ENCODE data around the gene PLEKHA1.

PLEKHA1 gene

DNA sequence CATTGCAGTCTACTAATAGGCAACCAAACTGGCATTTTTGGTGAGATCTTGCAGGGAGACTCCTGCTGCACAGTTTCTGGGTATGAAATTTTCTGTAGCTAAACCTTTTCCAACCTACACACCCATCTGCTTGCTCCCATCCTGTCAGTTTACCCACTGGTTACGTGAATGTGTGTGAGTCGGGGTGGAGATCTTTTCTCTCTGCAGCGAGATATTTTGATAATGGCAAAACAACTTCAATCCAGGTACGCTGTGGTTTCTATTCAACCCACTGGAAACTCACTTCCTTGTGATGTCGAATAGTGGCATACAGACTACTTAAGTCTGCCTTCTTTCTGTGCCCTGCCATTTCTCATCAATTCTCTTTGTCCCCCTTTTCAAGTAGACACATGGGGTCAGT lies 4.5 kb downstream of the PLEKHA1 start:
- no peak overlapping the region for H2AFZ ChIP-seq (ENCODE audit: low read depth, low read length)
- peaks cover 38% of the 10 kb centered on the region for H3K27me3 ChIP-seq (ENCODE audit: low read depth, low read length)
- H3K4me3 ChIP-seq (ENCODE audit: low read length) = no peak overlapping the region
- TF ChIP-seq EZH2phosphoT487 (IDR thresholded peaks at IDR 0.05; ENCODE audit: low read depth) = no peak
- TF ChIP-seq, protein P1, sequence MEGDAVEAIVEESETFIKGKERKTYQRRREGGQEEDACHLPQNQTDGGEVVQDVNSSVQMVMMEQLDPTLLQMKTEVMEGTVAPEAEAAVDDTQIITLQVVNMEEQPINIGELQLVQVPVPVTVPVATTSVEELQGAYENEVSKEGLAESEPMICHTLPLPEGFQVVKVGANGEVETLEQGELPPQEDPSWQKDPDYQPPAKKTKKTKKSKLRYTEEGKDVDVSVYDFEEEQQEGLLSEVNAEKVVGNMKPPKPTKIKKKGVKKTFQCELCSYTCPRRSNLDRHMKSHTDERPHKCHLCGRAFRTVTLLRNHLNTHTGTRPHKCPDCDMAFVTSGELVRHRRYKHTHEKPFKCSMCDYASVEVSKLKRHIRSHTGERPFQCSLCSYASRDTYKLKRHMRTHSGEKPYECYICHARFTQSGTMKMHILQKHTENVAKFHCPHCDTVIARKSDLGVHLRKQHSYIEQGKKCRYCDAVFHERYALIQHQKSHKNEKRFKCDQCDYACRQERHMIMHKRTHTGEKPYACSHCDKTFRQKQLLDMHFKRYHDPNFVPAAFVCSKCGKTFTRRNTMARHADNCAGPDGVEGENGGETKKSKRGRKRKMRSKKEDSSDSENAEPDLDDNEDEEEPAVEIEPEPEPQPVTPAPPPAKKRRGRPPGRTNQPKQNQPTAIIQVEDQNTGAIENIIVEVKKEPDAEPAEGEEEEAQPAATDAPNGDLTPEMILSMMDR (IDR thresholded peaks at IDR 0.05; ENCODE audit: low read depth, low read length) = no peak
- no peak overlapping the region for H3K9ac ChIP-seq (ENCODE audit: low read length)
- H3K9me3 ChIP-seq (ENCODE audit: insufficient read depth, low read length) = no peaks in the 10 kb centered on the region
- no peaks in the 10 kb centered on the region; the same call in 1 of the 2 replicates for H4K20me1 ChIP-seq (ENCODE audit: insufficient read depth, low read length)
- H3K4me2 ChIP-seq (ENCODE audit: low read length) = no peak overlapping the region
- H3K36me3 ChIP-seq (replicated peaks; ENCODE audit: low read depth, low read length) = no peaks in the 10 kb centered on the region
- H3K27ac ChIP-seq (ENCODE audit: low read length) = no peak overlapping the region
- no peaks in the 10 kb centered on the region for H3K79me2 ChIP-seq (ENCODE audit: low read length)
- H3K4me1 ChIP-seq (ENCODE audit: low read length) = peaks cover 6% of the 10 kb centered on the region

DNA sequence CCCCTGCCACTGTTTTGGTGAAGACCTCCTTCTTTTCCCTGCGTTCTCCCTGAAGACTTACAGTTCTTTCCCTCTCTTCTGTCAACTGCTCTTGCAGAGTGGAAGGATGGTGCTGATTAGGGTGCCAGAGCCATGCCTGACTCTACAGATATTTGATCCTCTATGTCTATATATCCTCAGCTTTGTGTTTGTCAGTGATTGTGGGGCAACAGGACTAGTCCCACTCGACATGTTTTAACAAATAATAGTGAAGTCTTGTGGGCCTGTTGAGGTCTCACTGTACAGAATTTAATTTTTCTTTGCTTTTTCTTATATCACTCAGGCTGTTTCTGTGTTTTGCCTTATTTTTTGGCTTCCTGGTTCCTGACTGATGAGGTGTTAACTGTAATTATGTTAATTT lies 5.0 kb downstream of the PLEKHA1 start:
- Histone ChIP-seq H2AFZ (ENCODE audit: low read depth, low read length) (no peak overlapping the region), H3K27ac (ENCODE audit: low read length) (no peak overlapping the region), H3K4me3 (ENCODE audit: low read length) (no peak overlapping the region), H3K9ac (ENCODE audit: low read length) (no peak overlapping the region), H3K79me2 (ENCODE audit: low read length) (no peaks in the 10 kb centered on the region), H3K4me2 (ENCODE audit: low read length) (no peak overlapping the region), H3K27me3 (ENCODE audit: low read depth, low read length) (peaks cover 38% of the 10 kb centered on the region), H3K36me3 (replicated peaks; ENCODE audit: low read depth, low read length) (no peaks in the 10 kb centered on the region), H3K9me3 (ENCODE audit: insufficient read depth, low read length) (no peaks in the 10 kb centered on the region), H4K20me1 (ENCODE audit: insufficient read depth, low read length) (no peaks in the 10 kb centered on the region; the same call in 1 of the 2 replicates), H3K4me1 (ENCODE audit: low read length) (peaks cover 6% of the 10 kb centered on the region)
- TF ChIP-seq, protein P1 (IDR thresholded peaks at IDR 0.05; ENCODE audit: low read depth, low read length) = no peak
- no peak for TF ChIP-seq EZH2phosphoT487 (IDR thresholded peaks at IDR 0.05; ENCODE audit: low read depth)

DNA sequence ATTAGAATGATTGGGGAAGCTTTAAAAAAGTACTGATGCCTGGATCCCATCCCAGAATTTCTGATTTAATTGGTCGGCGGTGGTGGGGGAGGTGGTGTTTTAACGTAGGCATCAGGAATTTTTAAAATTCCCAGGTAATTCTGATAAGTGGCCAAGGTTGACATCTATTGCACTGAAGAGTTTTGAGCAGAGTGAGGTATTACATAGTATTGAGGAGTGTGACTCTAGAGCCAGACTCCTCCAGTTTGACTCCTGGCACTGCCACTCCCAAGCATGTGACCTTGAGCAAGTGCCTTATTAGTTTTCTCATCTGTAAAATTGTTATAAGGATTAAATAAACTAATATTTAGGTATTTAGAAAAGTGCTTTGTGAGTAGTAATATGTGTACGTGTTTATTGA lies 6.2 kb downstream of the PLEKHA1 start:
- H3K9me3 ChIP-seq (ENCODE audit: insufficient read depth, low read length) = no peaks in the 10 kb centered on the region
- no peak overlapping the region for H3K4me3 ChIP-seq (ENCODE audit: low read length)
- no peak for TF ChIP-seq EZH2phosphoT487 (IDR thresholded peaks at IDR 0.05; ENCODE audit: low read depth)
- TF ChIP-seq, protein P1 (IDR thresholded peaks at IDR 0.05; ENCODE audit: low read depth, low read length) = no peak
- no peak overlapping the region for H3K27ac ChIP-seq (ENCODE audit: low read length)
- peaks cover 2% of the 10 kb centered on the region for H3K4me1 ChIP-seq (ENCODE audit: low read length)
- no peak overlapping the region for H3K9ac ChIP-seq (ENCODE audit: low read length)
- H4K20me1 ChIP-seq (ENCODE audit: insufficient read depth, low read length) = no peaks in the 10 kb centered on the region; the same call in 1 of the 2 replicates
- H3K79me2 ChIP-seq (ENCODE audit: low read length) = no peaks in the 10 kb centered on the region
- peaks cover 37% of the 10 kb centered on the region for H3K27me3 ChIP-seq (ENCODE audit: low read depth, low read length)
- H2AFZ ChIP-seq (ENCODE audit: low read depth, low read length) = no peak overlapping the region
- H3K4me2 ChIP-seq (ENCODE audit: low read length) = no peak overlapping the region
- no peaks in the 10 kb centered on the region for H3K36me3 ChIP-seq (replicated peaks; ENCODE audit: low read depth, low read length)

DNA sequence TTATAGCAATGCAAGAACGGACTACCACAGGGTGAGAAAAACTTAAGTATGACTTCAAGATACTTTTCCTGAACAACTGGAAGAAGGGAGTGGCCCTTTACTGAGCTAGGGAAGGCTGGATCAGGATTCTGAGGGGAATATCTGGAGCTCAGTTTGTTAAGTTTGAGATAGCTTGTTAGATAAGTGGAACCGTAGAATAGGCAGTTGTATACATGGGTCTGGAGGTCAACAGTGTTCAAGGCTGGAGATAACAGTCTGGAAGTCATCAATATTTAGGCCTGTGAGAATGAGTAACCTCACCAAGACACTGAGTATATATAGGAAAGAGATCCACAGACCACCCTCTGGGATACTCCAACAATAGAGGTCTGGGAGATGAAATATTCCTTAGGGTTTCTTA lies 7.2 kb downstream of the PLEKHA1 start:
- H3K27me3 ChIP-seq (ENCODE audit: low read depth, low read length) = peaks cover 35% of the 10 kb centered on the region
- H3K9ac ChIP-seq (ENCODE audit: low read length) = no peak overlapping the region
- H3K79me2 ChIP-seq (ENCODE audit: low read length) = no peaks in the 10 kb centered on the region
- H3K36me3 ChIP-seq (replicated peaks; ENCODE audit: low read depth, low read length) = no peaks in the 10 kb centered on the region
- no peak overlapping the region for H3K4me3 ChIP-seq (ENCODE audit: low read length)
- no peak overlapping the region for H3K4me2 ChIP-seq (ENCODE audit: low read length)
- no peak overlapping the region for H3K27ac ChIP-seq (ENCODE audit: low read length)
- H2AFZ ChIP-seq (ENCODE audit: low read depth, low read length) = no peak overlapping the region
- no peaks in the 10 kb centered on the region for H3K4me1 ChIP-seq (ENCODE audit: low read length)
- TF ChIP-seq EZH2phosphoT487 (IDR thresholded peaks at IDR 0.05; ENCODE audit: low read depth) = no peak
- TF ChIP-seq, protein P1 (IDR thresholded peaks at IDR 0.05; ENCODE audit: low read depth, low read length) = no peak
- H4K20me1 ChIP-seq (ENCODE audit: insufficient read depth, low read length) = no peaks in the 10 kb centered on the region; the same call in 1 of the 2 replicates
- no peaks in the 10 kb centered on the region for H3K9me3 ChIP-seq (ENCODE audit: insufficient read depth, low read length)
